A673 (cell line): ENCODE measurements around the gene CTTNBP2.

Experiments
- CTCF ChIP-seq: fragments of 300-800, 200-600 bp; sonication (generic); conservative IDR thresholded peaks from 2 replicates; pipeline ENCODE4 v1.5.1; 2017; ENCODE audit warnings: low read depth, mild to moderate bottlenecking, antibody characterized with exemption, low read length, moderate library complexity, mixed read lengths
- EZH2 ChIP-seq: fragments of 200-600 bp; sonication (generic); IDR thresholded peaks from 2 replicates; pipeline ENCODE4 v1.6.1; 2017; ENCODE audit warnings: borderline replicate concordance, low read depth, mild to moderate bottlenecking, mixed read lengths, antibody characterized with exemption, low read length; ENCODE audit not compliant: poor library complexity, severe bottlenecking

GRCh38 chr7:117724898-117725297 lies 148.3 kb downstream of the CTTNBP2 start:
- TF ChIP-seq CTCF = no peak
- TF ChIP-seq EZH2 = no peak
